GM21360 (cell line): ENCODE measurements around the gene FOXJ3.

Experiments used
- ATAC-seq: cut with Tn5 transposase; IDR thresholded peaks from one replicate; pipeline ENCODE4 v1.9.1; 2021; ENCODE audit warnings: mild to moderate bottlenecking, moderate library complexity; ENCODE audit not compliant: unreplicated experiment

FOXJ3 gene

GRCh38 chr1:42170779-42171621, 164.0 kb downstream of the FOXJ3 start:
- no peak for ATAC-seq

- ATAC-seq, result no peak
Measured at GRCh38 chr1:42168763-42169162, 166.3 kb downstream of the FOXJ3 start.

GRCh38 chr1:42168391-42168670, 166.7 kb downstream of the FOXJ3 start:
- ATAC-seq, result no peak

GRCh38 chr1:42167611-42168390, 167.2 kb downstream of the FOXJ3 start:
- ATAC-seq, result no peak

DNA sequence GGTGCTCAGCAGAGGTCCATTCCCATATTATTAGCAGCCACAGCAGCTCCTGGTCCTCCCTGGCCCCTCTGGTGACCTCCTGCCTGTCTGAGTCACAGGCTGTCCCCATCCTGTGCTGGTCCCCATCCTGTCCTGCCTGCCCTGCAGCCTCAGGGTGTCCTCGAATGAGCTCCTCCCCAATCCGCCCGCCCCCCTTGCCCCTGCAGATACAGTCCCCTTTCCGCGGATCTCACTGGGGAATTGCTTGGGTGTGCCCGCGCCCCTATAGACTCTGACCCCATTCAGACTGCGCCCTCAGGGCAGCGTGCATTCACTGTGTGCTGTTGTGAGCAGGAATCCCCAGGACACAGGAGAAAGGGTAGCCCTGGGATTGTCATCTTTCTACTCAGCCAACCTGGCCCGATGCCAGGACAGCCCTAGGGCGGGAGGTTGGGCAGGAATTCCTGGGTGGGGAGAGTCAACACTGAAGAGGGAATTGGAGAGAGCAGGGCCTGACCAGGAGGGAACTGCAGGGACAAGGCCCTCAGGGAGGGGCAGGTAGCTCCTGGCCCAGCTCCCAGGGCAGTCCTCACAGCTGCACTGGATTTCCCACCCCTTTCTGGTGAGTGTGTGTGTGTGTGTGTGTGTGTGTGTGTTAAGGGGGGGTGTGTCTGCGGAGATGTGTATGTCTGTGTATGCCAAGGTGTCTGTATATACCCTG, 169.4 kb downstream of the FOXJ3 start:
- ATAC-seq, result no peak

- ATAC-seq, result no peak
Measured at GRCh38 chr1:42164551-42165420, 170.2 kb downstream of the FOXJ3 start, which contains the start of gene GUCA2A. Gene GUCA2A (minus strand): TSS chr1:42164745. CDS start chr1:42164712, 33 bp downstream.

DNA sequence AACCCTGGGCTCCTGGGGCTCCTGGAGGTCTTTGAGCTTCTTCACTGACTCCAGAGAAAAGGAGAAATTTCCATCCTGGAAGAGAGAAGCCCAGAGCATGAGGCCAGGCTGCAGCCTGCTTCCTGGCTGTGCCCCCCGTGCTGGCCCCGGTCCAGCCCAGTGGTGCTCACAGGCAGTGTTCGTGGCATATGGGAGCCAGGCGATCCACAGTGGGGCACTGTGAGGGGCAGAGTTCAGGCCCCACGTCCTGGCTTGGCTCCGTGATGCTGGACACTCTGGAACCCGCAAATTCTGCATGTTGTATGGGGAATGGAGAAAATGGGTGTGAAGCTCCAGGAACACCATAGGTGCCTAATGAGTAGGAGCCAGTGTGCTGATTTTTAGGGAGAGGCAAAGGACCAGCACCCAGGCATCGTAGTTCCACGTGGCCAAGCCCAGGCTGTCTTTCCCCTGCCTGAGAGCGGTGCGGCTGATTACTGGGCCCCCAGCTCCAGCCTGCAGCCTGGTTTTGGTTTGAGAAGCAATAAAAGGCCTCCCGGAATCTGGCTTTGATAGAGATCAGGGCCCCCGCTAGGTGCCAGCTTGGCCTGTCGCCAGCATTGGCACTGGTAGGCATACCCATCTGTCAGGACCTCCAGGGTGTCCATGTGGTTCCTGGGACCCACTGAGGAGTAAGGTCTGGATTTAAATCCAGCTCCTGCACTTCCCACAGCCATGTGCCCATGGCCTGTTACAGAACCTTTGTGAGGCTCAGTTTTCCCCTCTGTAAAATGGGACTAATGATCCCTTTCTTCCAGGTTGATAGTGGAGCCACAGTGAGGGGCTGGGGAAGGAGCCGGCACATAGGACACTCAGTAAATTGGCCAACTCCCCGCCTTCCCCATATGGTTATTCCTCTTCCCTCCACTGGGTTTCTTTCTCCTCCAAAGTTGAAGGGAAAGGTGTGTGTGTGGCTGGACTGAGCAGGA, 171.2 kb downstream of the FOXJ3 start:
- ATAC-seq, result no peak

DNA sequence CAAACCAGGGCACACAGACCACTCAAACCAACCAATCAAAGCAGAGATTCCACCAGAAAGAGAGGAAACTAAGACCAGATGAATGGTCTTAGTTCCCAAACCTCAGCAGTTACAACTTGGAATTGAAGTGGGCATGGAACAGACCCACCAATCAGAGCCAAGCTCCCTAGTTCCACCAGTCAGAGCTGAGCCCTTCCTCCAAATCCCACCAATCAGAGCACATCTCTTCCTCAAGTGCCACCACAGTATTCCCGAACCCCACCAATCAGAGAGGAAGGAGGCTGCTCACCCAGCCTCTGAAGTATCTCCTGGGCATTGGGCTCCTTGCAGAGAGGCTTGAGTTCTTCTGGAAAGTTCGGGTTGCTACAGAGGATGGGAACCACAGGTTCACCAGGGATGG, 171.9 kb downstream of the FOXJ3 start:
- ATAC-seq, result no peak

GRCh38 chr1:42162181-42162580, 172.9 kb downstream of the FOXJ3 start:
- ATAC-seq, result no peak

DNA sequence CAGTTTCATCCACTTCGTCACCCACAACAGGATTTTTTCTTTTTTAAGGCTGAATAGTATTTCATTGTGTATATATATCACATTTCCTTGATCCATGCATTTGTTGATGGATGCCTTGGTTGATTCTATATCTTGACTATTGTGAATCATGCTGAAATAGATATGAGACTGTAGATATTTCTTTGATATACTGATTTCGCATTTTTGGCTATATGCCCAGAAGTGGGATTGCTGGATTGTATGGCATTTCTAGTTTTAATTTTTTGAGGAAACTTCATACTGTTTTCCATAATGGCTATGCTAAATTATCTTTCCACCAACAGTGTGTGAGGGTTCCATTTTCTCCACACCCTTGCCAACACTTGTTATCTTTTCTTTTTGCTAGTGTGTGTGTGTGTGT, 176.8 kb downstream of the FOXJ3 start:
- ATAC-seq, result no peak

GRCh38 chr1:42157667-42158066, 177.4 kb downstream of the FOXJ3 start:
- no peak for ATAC-seq

DNA sequence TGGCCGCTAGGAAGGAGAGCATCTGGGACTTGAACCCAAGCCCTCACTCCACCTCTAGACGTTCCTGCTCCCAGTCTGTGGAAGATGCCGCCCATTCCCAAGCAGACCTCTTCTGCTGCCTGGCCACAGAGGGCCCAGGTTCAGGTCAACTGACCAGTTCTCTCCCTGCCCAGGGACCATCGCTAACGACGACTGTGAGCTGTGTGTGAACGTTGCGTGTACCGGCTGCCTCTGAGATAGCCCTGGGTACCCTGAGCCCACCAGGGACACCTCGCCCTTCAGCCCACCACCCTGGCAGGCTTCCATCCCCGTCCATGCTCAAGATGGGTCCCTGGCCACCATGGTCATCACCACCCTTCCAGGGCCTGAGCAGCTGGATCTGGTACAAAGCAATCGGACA, 179.7 kb downstream of the FOXJ3 start:
- ATAC-seq, result no peak

- no peak for ATAC-seq
Measured at GRCh38 chr1:42154685-42155084, 180.3 kb downstream of the FOXJ3 start.

DNA sequence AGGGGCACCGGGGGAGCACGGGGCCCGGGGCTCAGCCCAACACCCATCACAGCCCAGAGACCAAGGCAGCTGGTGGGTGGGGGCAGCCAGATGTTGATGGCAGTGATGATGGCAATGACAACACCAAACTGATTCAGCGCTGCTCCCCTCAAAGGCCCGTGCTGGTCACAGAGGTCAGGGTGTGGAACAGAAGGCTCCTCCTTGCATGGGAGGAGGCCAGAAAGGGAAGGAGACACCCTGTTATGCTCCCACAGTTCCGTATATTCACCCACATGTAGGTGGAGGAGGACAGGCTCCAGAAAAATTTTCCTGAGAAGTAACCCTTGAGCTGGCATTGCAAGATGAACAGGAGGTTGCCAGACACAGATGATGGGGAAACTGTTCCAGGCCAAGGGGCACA, 181.4 kb downstream of the FOXJ3 start:
- ATAC-seq, result no peak

GRCh38 chr1:42152907-42153600, 182.0 kb downstream of the FOXJ3 start, which contains the start of gene GUCA2B:
Gene GUCA2B (plus strand): TSS chr1:42153410. CDS start chr1:42153451, 41 bp downstream.
- ATAC-seq, result no peak

DNA sequence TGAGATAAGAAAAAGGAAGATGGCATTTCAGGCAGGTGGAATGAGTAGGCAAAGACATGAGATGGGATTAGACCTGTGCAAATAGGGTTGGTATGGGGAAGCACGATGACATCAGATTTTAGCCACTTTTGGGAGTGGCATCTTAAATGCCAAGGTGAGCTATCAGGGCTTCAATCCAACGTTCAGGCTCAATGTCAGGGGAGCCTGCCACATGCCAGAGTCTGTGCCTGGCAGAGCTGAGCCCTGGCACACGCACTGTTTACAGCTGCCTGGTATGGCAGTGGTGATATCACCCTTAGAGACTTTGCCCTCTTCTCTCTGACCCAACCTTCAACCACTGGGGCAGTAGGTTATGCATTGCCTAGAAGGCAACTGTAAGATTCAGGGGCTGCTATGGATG, 182.9 kb downstream of the FOXJ3 start:
- no peak for ATAC-seq

- no peak for ATAC-seq
Measured at GRCh38 chr1:42150651-42151050, 184.4 kb downstream of the FOXJ3 start.

DNA sequence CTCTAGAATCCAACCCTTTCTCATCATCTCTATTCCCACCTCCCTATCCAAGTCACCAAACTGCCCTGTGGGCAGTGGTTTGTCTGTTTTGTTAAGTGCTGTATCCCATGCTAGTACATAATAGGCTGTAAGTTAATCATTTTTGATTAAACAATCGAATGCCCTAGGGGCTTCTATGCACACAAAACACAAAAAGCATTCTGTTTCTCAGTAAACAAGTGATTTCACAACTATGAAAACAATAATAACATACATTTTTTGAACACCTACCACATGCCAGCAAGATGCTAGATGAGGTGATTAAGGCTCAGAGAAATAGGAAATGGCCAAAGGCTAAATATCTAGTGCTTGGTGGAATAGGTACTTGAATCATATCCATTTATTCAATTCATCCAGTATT, 186.9 kb downstream of the FOXJ3 start:
- ATAC-seq, result no peak
